ENCODE results near the gene COL13A1. TPM values are rescaled to one million over a fixed set of nuclear protein-coding genes. Genes with fewer than 3 reads are reported as not detected.

COL13A1 gene
- total and polyA plus RNA-seq, 2 donors from 2014 or later, result 4.0 to 5.2 TPM

DNA sequence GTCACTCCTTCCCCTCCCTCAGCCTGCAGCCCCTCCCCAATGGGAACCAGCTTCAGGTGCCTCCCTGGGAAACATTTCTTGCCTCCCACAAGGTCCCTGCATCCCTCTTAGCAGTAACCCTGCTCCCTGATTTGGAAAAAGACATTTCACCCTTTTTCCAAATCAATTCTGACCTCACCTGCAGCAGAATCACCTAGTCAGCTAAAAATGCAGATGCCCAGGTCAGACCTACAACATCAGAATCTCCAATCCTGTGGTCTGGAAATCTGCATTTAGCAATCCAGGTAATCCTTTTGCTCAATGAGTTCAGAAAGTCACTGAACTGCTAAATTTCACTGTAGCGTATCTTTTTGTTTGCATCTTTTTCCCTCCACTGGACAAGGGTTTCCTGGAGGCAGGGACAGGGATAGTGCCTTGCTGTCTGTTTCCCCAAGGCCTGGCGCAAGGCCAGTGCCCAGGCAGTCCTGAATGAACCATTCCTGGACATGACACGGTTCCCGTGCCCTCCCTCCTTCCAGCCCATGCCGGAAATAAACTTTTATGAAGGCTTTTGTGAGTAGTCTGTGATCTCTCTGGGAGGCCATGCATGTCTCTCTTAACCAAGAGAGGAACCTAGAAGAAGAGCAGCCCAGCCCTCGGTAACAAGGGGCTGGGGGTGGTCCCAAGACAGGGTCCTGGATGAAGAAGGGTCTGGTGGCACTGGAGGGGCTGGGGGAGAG, 44.0 kb downstream of the COL13A1 start:
- H3K36me3 ChIP-seq (ENCODE audit: control insufficient read depth in 2 of 3, insufficient read depth in 3 of 3, low read length in 3 of 3), result no peaks in the 10 kb centered on the region
- intact Hi-C loops (cut with DNase I), result no loop called here
- no peaks in the 10 kb centered on the region for H3K27me3 ChIP-seq (ENCODE audit: control insufficient read depth, insufficient read depth, low read length)
- peaks cover 0 to 4% (median 0%) of the 10 kb centered on the region in 3 donors for H3K4me1 ChIP-seq (ENCODE audit: control insufficient read depth in 2 of 3, insufficient read depth in 2 of 3, low read depth in 1 of 3, low read length in 3 of 3)
- H3K9ac ChIP-seq (ENCODE audit: low read length in 3 of 3), result no peak overlapping the region
- no peak for FAIRE-seq
- H3K9me3 ChIP-seq (ENCODE audit: control insufficient read depth in 2 of 3, insufficient read depth in 1 of 3, low read length in 3 of 3), result no peaks in the 10 kb centered on the region
- H3K27ac ChIP-seq (ENCODE audit: low read depth in 2 of 2, low read length in 2 of 2), result no peak overlapping the region
- no peak for TF ChIP-seq CTCF (IDR thresholded peaks at IDR 0.05; ENCODE audit: borderline replicate concordance, extremely low read depth, insufficient read depth)
- H3K4me3 ChIP-seq (ENCODE audit: low read length in 3 of 3), result no peak overlapping the region
- peak in 4 of 5 donors; percentile 70 to 91 (median 82) for DNase-seq

- H3K27ac ChIP-seq (ENCODE audit: low read depth in 2 of 2, low read length in 2 of 2), result no peak overlapping the region
- H3K4me1 ChIP-seq (ENCODE audit: control insufficient read depth in 2 of 3, insufficient read depth in 2 of 3, low read depth in 1 of 3, low read length in 3 of 3), result peaks cover 0 to 4% (median 0%) of the 10 kb centered on the region in 3 donors
- no peak overlapping the region for H3K4me3 ChIP-seq (ENCODE audit: low read length in 3 of 3)
- H3K36me3 ChIP-seq (ENCODE audit: control insufficient read depth in 2 of 3, insufficient read depth in 3 of 3, low read length in 3 of 3), result no peaks in the 10 kb centered on the region
- no peak for FAIRE-seq
- H3K27me3 ChIP-seq (ENCODE audit: control insufficient read depth, insufficient read depth, low read length), result no peaks in the 10 kb centered on the region
- DNase-seq, result peak; percentile 56 to 81 (median 70)
- H3K9me3 ChIP-seq (ENCODE audit: control insufficient read depth in 2 of 3, insufficient read depth in 1 of 3, low read length in 3 of 3), result no peaks in the 10 kb centered on the region
- intact Hi-C loops (cut with DNase I), result no loop called here
- H3K9ac ChIP-seq (ENCODE audit: low read length in 3 of 3), result no peak overlapping the region
- no peak for TF ChIP-seq CTCF (IDR thresholded peaks at IDR 0.05; ENCODE audit: borderline replicate concordance, extremely low read depth, insufficient read depth)
Observed at GRCh38 chr10:69846293-69846921, 44.7 kb downstream of the COL13A1 start.

DNA sequence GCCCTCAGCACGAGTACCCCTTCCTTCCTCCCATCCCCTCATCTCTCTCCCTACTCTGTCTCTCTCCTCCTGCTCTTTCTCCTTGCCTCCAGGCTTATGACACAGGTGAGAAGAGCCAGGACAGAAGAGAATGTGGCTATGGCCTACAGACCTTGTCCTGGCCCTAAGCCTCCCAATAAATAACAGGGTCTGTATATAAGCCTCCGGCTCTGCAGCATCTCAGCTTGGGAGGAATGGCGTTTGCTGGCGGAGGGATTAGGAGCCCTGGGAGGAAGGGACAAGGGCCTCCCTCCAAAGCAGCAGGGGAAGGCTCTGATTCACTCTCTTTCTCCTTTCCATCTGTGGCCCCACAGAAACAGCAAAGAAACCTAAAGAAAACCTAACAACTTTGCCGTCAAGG, 45.8 kb downstream of the COL13A1 start:
- TF ChIP-seq CTCF (IDR thresholded peaks at IDR 0.05; ENCODE audit: borderline replicate concordance, extremely low read depth, insufficient read depth), result no peak
- Histone ChIP-seq H3K9ac (ENCODE audit: low read length in 3 of 3) (no peak overlapping the region), H3K4me3 (ENCODE audit: low read length in 3 of 3) (no peak overlapping the region), H3K4me1 (ENCODE audit: control insufficient read depth in 2 of 3, insufficient read depth in 2 of 3, low read depth in 1 of 3, low read length in 3 of 3) (peaks cover 0 to 4% (median 0%) of the 10 kb centered on the region in 3 donors), H3K36me3 (ENCODE audit: control insufficient read depth in 2 of 3, insufficient read depth in 3 of 3, low read length in 3 of 3) (no peaks in the 10 kb centered on the region), H3K9me3 (ENCODE audit: control insufficient read depth in 2 of 3, insufficient read depth in 1 of 3, low read length in 3 of 3) (no peaks in the 10 kb centered on the region), H3K27me3 (ENCODE audit: control insufficient read depth, insufficient read depth, low read length) (no peaks in the 10 kb centered on the region), H3K27ac (ENCODE audit: low read depth in 2 of 2, low read length in 2 of 2) (no peak overlapping the region)
- DNase-seq (no peak), FAIRE-seq (no peak)
- intact Hi-C loops (cut with DNase I), result no loop called here

All from kidney (tissue), 14 donors.